ENCODE data around the gene RNF144A.

Gene RNF144A

GRCh38 chr2:6929196-6929819, 12.1 kb downstream of the RNF144A start:
- TF ChIP-seq CTCF (IDR thresholded peaks at IDR 0.05; ENCODE audit: extremely low read depth, missing control alignments): no peak
- no peak for DNase-seq (ENCODE audit: low spot score)

- no peak for TF ChIP-seq CTCF (IDR thresholded peaks at IDR 0.05; ENCODE audit: extremely low read depth, missing control alignments)
- DNase-seq (ENCODE audit: low spot score): no peak
Measured at GRCh38 chr2:6930923-6931647, 13.9 kb downstream of the RNF144A start.

GRCh38 chr2:6931753-6932152, 14.5 kb downstream of the RNF144A start:
- TF ChIP-seq CTCF (IDR thresholded peaks at IDR 0.05; ENCODE audit: extremely low read depth, missing control alignments): no peak
- no peak for DNase-seq (ENCODE audit: low spot score)

- TF ChIP-seq CTCF (IDR thresholded peaks at IDR 0.05; ENCODE audit: extremely low read depth, missing control alignments): no peak
- DNase-seq (ENCODE audit: low spot score): no peak
Measured at GRCh38 chr2:6932206-6932605, 15.0 kb downstream of the RNF144A start.

- TF ChIP-seq CTCF (IDR thresholded peaks at IDR 0.05; ENCODE audit: extremely low read depth, missing control alignments): no peak
- no peak for DNase-seq (ENCODE audit: low spot score)
Measured at GRCh38 chr2:6932828-6933227, 15.6 kb downstream of the RNF144A start.

GRCh38 chr2:6933911-6934310, 16.7 kb downstream of the RNF144A start:
- TF ChIP-seq CTCF (IDR thresholded peaks at IDR 0.05; ENCODE audit: extremely low read depth, missing control alignments): no peak

GRCh38 chr2:6934345-6934744, 17.1 kb downstream of the RNF144A start:
- DNase-seq (ENCODE audit: low spot score): no peak
- TF ChIP-seq CTCF (IDR thresholded peaks at IDR 0.05; ENCODE audit: extremely low read depth, missing control alignments): no peak

More at GRCh38 chr2:6933911-6934310, 16.7 kb downstream of the RNF144A start:
- no peak for DNase-seq (ENCODE audit: low spot score)

All from GM20000 (cell line).